ENCODE measurements around the gene TMEM200A. TPM values are rescaled to one million over a fixed set of nuclear protein-coding genes. Genes with fewer than 3 reads are reported as not detected.

Gene TMEM200A
- total RNA-seq, 1 experiment from 2014 or later, result 23.4 TPM

DNA sequence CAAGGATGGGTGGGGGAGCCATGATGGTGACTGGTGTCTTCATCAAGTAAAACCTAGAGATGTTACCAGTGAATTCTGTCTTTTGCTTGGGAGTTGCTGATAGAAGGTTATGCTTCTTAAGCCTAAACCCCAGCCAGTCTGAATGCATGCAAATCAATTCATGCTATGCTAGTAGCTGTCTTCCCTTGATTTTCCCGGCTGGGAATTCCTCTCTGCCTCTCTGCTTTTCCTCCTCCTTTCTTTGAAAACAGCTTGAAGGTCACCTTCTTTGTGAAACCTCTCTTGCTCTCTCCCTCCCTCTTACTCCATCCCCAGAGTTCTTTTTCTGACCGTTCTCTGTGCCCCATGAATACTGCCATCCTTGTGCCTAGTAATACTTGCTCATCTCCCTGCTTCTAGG is 58.9 kb downstream of the TMEM200A start:
- no peak for DNase-seq (ENCODE audit: low spot score)

GRCh38 chr6:130425537-130425936 is 59.7 kb downstream of the TMEM200A start:
- no peak for DNase-seq (ENCODE audit: low spot score)

- no peak for DNase-seq (ENCODE audit: low spot score)
Measured at GRCh38 chr6:130426066-130426721, 60.4 kb downstream of the TMEM200A start.

- no peak for DNase-seq (ENCODE audit: low spot score)
Measured at GRCh38 chr6:130431346-130431852, 65.6 kb downstream of the TMEM200A start.

- DNase-seq (ENCODE audit: low spot score), result no peak
Measured at GRCh38 chr6:130432838-130433237, 67.0 kb downstream of the TMEM200A start.

- peak; percentile 13 for DNase-seq (ENCODE audit: low spot score)
Measured at GRCh38 chr6:130434174-130434873, 68.5 kb downstream of the TMEM200A start.

GRCh38 chr6:130435181-130435580 is 69.4 kb downstream of the TMEM200A start:
- no peak for DNase-seq (ENCODE audit: low spot score)

DNA sequence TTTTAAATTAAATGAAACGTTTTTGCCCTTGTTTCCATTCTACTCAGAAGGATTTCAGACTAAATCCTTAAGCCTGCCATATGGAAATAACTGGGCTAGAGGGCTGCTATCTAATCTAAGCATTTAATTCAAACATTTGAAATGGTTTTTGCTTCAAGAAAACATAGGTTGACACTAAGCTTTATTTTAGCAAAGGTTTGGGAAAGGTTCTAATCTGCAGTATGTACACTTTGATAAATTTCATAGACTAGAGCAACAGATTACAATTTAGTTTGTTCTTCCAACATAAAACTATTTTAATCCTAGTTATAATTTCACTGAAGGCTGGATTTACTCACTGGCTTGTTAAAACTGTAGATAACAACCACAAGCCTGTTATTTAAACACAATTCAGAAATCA is 72.1 kb downstream of the TMEM200A start:
- no peak for DNase-seq (ENCODE audit: low spot score)

- DNase-seq (ENCODE audit: low spot score), result no peak
Measured at GRCh38 chr6:130447374-130447773, 81.6 kb downstream of the TMEM200A start.

- DNase-seq (ENCODE audit: low spot score), result no peak
Measured at GRCh38 chr6:130452336-130452735, 86.5 kb downstream of the TMEM200A start.

DNA sequence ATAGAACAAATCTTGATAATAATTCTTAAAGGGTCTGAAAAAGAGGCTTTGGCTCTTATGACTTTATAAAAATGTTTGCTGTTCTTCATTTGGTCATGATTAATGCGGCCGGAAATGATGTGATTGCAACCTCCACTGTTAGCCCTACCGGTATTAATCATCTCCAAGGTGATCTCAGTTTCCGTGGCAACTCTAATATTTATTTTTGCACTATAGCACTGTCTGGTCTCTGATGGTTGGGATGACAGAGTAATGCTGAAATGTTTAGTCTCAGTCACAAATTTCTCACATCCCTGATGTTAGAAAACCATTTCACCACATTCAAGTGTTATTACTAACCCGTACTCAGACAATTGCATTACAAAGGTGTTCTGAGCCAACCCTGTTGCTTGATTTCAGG is 87.4 kb downstream of the TMEM200A start:
- DNase-seq (ENCODE audit: low spot score), result no peak

GRCh38 chr6:130457605-130458004 is 91.8 kb downstream of the TMEM200A start:
- no peak for DNase-seq (ENCODE audit: low spot score)

- no peak for DNase-seq (ENCODE audit: low spot score)
Measured at GRCh38 chr6:130459316-130459715, 93.5 kb downstream of the TMEM200A start.

DNA sequence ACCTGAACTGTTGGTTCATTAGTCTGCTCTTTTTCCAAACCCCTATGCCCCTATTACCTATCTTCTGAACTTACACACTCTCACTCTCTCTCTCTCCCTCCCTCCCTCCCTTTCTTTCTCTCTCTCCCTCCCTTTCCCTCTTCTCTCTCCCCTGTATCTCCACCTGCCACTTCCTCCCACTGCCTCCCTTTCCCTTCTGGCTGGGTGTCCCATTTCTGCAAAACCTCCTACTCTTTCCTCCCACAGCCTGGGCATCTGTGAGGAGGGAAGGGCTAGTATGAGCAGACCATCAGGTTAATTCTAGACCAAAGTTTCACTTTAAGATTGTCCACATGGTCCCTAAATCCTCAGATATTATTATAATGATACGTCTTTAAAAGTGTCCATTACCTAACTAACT is 95.1 kb downstream of the TMEM200A start:
- no peak for DNase-seq (ENCODE audit: low spot score)

DNA sequence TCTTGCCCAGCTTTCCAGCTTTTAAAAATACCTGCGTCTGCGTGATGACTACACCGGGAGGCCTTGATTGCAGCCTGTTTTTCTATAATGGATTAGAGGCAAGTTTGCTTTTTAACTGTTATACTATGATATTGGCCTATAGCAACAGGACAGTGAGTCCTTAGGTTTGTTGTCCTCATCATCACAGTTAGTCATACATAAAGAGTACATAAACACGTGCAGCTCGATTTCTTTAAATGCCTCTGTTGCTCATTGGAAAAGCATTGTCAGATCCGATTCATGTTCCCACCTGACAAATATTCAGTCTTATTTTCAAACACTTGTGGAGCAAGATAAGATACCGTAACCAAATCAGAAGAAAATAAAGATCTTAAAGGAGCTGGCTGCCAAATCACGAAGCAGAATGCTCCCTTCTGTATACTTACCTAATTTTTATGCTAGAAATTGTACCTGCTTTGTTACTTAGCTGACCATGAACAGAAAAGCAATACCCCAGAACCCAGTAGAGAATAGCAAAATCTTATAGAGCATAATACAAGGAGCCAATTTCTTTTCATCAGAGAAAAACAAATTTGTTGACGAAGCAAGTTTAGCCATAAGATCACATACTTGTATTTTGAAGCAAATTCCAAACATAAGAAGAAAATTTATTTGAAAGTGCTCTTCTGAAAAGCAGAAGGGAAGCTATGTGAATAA is 100.4 kb downstream of the TMEM200A start:
- DNase-seq (ENCODE audit: low spot score), result no peak

DNA sequence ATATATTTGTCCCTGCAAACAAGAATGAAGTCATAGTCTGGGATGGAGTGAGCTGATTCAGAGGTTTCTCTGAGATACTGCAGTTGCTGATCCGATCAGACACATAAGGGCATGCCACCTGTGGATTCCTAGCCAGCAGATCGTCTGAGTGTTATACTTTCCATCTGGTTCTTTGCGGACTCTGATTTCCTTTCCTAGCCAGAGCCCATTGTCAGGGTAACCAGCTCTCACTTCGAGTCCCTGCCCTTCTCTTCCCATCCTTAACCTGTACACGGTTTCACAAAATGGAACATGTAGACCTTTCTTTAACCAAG is 100.9 kb downstream of the TMEM200A start:
- peak; percentile 4 for DNase-seq (ENCODE audit: low spot score)

DNA sequence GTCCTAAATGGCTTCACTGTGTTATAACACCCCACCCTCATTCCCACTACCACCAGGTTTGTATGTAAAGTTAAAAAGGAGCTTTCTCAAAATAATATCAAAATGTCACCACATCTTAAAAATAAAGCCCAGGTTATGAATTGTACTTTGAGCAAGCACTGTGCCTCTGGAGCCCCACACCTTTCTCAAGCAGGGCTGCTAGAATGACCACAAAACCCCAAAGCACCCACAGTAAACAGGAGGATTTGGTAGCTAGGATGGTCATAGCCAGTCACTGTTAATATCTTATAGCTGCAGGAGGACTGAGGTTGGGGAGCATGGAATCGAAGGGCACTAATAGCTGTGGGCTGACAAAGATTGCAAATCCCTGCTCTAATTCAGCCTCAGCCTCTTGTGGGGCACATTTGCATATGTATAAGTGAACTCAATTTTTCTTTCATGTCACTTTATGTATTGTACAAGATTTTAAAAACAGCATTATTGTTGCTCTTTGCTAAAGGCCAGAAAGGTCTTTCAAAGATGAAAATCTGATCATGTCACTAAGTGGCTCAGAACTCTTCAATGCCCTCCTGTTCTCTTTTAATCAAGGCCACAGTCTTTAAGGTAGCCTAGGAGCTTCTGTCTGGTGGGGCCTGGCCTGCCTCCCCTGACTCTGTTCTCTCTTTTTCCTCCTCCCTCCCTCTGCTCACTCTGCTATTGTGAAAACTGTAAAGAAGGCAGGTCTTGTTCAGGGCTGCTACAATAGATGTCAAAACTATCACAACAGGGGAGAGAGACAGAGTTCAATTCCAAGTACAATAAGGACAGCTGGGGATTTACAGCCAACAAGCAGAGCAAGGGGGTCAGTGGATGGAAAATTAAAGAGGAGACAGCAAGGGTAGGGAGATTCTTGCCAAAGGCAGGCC is 101.6 kb downstream of the TMEM200A start:
- DNase-seq (ENCODE audit: low spot score), result no peak

DNA sequence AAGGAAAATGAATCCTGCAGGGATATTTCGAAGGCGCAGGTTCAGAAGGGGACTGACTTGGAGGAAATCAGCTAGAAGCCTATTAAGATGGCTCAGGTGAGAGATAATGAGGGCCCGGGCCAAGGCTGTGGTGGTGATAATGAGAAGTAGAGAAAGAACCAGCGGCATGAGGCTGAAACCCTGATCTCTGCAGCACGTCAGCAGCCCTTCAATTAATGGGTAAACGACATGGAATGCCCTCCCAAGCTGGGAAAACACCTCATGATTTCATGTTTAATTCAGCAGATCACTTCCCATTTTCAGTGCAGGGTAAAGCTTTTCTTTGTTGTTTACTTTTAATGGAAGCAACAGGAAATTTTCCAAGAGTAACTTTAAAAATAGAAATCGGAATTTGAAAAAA is 104.9 kb downstream of the TMEM200A start:
- DNase-seq (ENCODE audit: low spot score), result no peak

GRCh38 chr6:130473886-130474285 is 108.1 kb downstream of the TMEM200A start:
- DNase-seq (ENCODE audit: low spot score), result peak; percentile 73

GRCh38 chr6:130482645-130483390 is 117.0 kb downstream of the TMEM200A start:
- DNase-seq (ENCODE audit: low spot score), result peak; percentile 82

DNA sequence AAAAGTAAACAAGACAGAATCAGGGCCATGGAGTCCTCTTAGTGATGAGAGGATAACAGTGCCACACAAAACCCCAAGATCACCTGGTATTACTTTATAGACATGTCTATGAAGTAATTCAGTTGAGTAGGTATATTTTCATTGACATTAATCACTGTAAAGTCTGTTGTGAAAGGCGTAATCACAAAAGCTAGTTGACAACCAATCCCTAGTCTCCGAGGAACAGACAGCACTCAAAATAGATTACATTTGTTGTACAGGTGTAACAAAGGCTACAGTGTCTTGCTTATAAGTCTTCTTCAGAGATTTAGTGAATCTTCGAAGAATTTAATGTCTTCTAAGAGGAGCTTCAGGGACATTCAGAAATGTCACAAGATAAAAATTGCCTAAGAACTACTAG is 120.1 kb downstream of the TMEM200A start:
- DNase-seq (ENCODE audit: low spot score), result no peak

Data from A172 (cell line).